Testis (tissue), 2 donors: ENCODE results near the gene ZXDC.

Source experiments
- POLR2A ChIP-seq: fragments of 450-650 bp; IDR thresholded peaks from one replicate; pipeline ENCODE4 v1.6.1; 2017; ENCODE audit warnings: antibody characterized with exemption, mild to moderate bottlenecking, moderate library complexity
- TF ChIP-seq, protein P1 (sequence below), 3 experiments: fragments of 450-650 bp in 2 of 3; fragments of 200-600 bp in 1 of 3; sonication (generic) in 1 of 3; IDR thresholded peaks; one replicate each; pipeline ENCODE4 v1.5.1; 2016 to 2019; ENCODE audit warnings: antibody characterized with exemption in 3 of 3, mild to moderate bottlenecking in 2 of 3, moderate library complexity in 1 of 3

DNA sequence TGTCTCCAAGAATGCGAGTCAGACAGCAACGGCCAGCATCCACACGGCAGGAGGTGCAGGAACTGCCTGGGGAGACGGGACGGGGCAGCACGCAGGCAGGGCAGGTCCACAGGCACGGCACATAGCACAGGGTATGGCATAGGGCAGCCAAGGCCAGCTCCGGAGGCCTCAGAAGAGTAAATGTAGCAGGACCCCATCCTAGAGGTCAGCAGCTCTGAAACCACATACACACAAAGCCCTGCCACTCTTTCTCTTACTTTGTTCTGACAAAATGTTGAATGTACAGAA is 26.9 kb downstream of the ZXDC start:
- TF ChIP-seq, protein P1, sequence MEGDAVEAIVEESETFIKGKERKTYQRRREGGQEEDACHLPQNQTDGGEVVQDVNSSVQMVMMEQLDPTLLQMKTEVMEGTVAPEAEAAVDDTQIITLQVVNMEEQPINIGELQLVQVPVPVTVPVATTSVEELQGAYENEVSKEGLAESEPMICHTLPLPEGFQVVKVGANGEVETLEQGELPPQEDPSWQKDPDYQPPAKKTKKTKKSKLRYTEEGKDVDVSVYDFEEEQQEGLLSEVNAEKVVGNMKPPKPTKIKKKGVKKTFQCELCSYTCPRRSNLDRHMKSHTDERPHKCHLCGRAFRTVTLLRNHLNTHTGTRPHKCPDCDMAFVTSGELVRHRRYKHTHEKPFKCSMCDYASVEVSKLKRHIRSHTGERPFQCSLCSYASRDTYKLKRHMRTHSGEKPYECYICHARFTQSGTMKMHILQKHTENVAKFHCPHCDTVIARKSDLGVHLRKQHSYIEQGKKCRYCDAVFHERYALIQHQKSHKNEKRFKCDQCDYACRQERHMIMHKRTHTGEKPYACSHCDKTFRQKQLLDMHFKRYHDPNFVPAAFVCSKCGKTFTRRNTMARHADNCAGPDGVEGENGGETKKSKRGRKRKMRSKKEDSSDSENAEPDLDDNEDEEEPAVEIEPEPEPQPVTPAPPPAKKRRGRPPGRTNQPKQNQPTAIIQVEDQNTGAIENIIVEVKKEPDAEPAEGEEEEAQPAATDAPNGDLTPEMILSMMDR (IDR thresholded peaks at IDR 0.05), result no peak
- no peak for TF ChIP-seq POLR2A
